COLO668 (cell line): Measurements from ENCODE around the gene NIPBL.
A peak's percentile ranks its signal among the peaks of the same experiment; 100 is the strongest.
"Not testable (repeated sequence)": the region's sequence is repeated elsewhere in the genome, so short reads cannot be mapped to it uniquely, and the experiment has no call there.

Experiments used
- DNase-seq: peaks from one replicate; lab custom pipeline; 2025; ENCODE audit not compliant: unreplicated experiment; lab: John Stamatoyannopoulos, UW

Gene NIPBL

GRCh38 chr5:37086026-37086425 is 209.5 kb downstream of the NIPBL start:
- not testable (repeated sequence) for DNase-seq

GRCh38 chr5:37086466-37087173 is 210.1 kb downstream of the NIPBL start:
- peak; percentile 26 for DNase-seq

DNA sequence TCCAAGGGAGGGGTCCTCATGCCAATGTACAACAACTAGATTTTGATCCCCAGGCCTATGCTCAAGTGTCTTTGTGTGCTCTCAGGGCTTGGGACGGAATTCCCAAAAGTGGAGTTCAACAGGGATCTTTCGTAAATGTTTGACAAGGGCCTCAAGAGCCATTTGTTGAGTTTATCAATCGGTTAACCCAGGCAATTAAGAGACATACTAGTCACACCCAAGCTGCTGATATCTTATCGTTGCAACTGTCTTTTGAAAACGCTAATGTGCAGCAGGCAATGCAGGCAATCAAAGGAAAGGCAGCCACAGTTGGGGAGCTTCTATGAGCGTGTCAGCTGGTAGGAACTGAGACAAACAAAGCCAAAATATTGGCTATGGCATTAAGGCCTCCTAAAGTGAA is 211.4 kb downstream of the NIPBL start:
- no peak for DNase-seq

DNA sequence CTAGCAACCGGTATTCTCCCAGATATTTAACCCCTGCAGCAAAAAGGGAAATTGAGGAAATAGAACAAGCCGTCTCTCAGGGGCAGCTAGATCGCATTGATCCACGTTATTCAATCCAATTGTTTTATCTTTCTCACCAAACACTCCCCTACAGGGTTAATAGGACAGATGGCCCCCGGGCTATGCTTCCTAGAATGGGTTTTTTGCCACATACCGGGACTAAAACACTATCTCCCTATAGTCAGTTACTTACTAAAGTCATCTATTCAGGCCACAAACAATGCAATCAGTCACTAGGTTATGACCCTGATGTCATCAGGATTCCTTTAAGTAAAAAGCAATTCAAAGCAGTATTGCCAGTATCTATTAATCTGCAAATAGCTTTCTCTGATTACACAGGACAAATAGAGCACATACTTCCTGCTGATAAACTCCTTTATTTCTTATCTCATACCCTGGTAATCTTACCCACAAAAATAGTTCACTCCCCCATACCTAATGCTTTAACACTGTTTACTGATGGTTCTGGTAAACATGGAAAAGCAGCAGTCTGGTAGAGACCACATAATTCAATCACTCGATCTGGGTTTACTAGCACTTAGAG is 213.7 kb downstream of the NIPBL start:
- DNase-seq = no peak

DNA sequence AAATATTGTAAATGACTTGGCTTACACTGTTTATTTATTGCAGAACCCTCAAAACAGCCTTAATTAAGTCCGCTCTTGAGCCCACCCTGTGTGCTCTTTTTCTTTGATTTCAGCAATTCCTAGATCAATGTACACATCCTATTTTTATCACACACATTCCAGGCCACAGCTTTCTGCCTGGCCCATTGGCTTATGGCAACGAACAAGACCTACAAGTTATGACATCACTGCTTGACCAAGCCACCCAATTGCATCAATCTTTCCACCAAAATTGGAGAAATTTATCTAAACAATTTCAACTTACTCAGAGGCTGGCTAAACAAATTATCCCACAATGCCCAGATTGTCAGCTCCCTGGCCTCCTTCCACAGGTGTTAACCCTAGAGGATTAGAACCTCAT is 214.2 kb downstream of the NIPBL start:
- no peak for DNase-seq

GRCh38 chr5:37093795-37094194 is 217.2 kb downstream of the NIPBL start:
- not testable (repeated sequence) for DNase-seq

DNA sequence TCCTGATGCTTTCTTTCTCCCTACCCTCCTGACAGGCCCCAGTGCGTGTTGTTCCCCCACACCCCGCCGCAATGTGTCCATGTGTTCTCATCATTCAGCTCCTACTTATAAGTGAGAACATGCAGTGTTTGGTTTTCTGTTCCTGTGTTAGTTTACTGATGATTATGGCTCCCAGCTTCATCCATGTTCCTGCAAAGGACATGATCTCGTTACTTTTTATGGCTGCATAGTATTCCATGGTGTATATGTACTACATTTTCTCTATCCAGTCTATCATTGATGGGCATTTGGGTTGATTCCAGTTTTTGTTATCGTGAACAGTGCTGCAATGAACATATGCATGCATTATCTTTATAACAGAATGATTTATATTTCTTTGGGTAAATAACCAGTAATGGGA is 222.7 kb downstream of the NIPBL start:
- DNase-seq = not testable (repeated sequence)

DNA sequence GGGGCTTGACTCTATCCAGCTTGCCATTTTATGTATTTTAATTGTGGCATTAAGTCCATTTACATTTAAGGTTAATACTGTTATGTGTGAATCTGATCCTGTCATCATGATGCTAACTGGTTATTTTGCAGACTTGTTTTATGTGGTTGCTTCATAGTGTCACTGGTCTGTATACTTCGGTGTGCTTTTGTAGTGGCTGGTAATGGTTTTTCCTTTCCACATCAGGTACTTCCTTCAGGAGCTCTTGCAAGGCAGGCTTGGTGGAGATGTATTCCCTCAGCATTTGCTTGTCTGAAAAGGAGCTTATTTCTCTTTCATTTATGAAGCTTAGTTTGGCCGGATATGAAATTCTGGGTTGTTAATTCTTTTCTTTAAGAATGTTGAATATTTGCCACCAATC is 226.7 kb downstream of the NIPBL start:
- DNase-seq = no peak

GRCh38 chr5:37109338-37109737 is 232.8 kb downstream of the NIPBL start:
- DNase-seq = no peak

GRCh38 chr5:37110135-37110534 is 233.6 kb downstream of the NIPBL start:
- no peak for DNase-seq

- DNase-seq = no peak
These were observed 235.1 kb downstream of the NIPBL start for GRCh38 chr5:37111426-37112382.

- DNase-seq = no peak
These were observed 235.9 kb downstream of the NIPBL start for GRCh38 chr5:37112383-37112991.
